GM12865 (cell line): ENCODE measurements around the gene BAD.

Experiments used
- DNase-seq: peaks from one replicate; pipeline ENCODE4 v3.0.0; 2010; ENCODE audit warnings: low read depth
- H3K4me3 ChIP-seq: 2 replicates; pipeline ENCODE4 v1.5.1; 2011; ENCODE audit warnings: mild to moderate bottlenecking, low read depth, low read length, control low read depth
- TF ChIP-seq, protein P1 (sequence below): IDR thresholded peaks from 2 replicates; pipeline ENCODE4 v1.5.1; 2011; ENCODE audit warnings: low read length, control low read depth, low read depth, inconsistent platforms; ENCODE audit not compliant: insufficient read depth; ENCODE audit errors: missing control alignments

Gene BAD

DNA sequence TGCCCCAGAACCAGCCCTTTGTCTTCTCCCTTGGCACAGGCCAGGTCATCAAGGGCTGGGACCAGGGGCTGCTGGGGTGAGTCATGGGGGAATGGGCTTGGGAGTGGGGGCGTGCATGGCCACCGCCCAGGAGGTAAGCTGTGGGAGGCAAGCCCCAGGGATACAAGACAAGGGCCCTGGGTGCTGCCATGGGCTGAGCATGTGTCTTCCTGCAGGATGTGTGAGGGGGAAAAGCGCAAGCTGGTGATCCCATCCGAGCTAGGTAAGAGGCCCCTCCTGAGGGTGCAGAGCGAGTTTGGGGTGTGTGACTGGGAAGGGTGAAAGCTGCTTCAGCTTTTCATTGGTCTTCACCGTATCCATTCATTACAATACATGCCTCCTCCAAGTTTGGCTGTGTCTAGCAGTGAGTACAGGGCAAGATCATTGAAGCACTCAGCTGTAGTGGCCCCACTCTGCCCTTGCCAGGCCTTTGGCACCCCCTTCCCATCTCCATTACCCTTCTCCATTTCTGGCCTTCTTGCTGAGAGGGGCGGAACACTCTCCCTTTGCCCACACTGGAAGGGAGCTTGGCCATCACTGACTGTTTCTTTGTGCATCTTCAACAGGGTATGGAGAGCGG lies 41.1 kb downstream of the BAD start:
- TF ChIP-seq, protein P1, sequence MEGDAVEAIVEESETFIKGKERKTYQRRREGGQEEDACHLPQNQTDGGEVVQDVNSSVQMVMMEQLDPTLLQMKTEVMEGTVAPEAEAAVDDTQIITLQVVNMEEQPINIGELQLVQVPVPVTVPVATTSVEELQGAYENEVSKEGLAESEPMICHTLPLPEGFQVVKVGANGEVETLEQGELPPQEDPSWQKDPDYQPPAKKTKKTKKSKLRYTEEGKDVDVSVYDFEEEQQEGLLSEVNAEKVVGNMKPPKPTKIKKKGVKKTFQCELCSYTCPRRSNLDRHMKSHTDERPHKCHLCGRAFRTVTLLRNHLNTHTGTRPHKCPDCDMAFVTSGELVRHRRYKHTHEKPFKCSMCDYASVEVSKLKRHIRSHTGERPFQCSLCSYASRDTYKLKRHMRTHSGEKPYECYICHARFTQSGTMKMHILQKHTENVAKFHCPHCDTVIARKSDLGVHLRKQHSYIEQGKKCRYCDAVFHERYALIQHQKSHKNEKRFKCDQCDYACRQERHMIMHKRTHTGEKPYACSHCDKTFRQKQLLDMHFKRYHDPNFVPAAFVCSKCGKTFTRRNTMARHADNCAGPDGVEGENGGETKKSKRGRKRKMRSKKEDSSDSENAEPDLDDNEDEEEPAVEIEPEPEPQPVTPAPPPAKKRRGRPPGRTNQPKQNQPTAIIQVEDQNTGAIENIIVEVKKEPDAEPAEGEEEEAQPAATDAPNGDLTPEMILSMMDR, result no peak
- DNase-seq, result no peak
- H3K4me3 ChIP-seq, result no peak overlapping the region

DNA sequence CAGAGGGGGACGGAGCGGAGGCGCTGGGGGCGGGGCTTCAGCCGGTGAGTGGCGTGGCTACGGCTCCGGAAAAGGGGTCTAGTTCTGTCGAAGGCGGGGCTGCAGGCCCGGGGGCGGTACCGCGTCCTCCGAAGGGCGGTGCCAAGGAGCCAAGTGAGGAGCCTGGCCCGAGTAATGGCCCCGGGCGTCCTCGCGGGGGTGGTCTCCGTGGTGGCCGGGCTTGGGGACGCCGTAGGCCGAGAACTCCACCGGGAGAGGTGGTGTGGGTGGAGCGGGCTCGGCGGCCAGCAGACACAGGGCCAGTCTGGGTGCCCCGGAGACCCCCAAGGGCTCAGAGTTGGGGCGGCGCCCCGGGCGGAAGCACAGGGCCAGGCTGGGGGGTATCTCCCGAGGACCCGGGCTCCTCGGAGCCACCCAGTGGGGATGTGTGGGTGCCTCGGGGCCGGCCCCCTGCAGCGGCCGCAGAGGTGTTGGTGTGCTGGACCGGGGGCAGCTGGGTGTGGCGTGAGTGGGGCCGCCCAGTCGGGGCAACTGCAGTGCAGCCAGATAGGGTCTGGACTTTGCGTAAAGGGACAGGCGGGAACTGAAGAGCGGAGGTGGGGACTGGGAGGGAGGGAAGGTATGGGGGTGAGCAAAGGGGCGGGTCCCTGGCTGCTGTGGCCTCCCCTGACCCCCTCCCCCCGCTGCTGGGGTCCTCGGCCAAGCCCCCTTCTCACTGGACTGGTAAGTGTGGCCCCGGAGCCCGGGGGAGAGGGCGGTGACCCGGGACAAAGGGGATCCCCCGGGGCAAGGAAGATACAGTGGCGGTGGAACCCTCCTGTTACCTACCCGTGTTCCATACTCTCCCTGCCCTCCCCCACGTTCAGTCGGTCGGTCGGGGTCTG lies 42.7 kb downstream of the BAD start:
- TF ChIP-seq, protein P1, result no peak
- peak; percentile 69 for DNase-seq
- peak overlapping the region; percentile 89 for H3K4me3 ChIP-seq

DNA sequence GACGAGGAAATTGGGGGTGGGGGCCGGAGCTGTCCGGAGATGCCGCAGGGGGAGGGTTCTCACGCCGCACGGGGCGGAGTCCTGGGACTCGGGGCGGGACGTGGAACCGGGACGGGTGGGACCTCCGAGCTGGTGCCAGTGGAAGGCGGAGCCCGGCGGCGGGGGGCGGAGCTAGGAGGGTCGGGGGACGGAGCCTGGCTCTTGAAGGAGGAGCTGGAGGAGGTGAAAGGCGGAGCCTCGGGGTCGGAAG lies 43.3 kb downstream of the BAD start:
- peak overlapping the region; percentile 76 for H3K4me3 ChIP-seq
- TF ChIP-seq, protein P1, result no peak
- peak; percentile 100 for DNase-seq

DNA sequence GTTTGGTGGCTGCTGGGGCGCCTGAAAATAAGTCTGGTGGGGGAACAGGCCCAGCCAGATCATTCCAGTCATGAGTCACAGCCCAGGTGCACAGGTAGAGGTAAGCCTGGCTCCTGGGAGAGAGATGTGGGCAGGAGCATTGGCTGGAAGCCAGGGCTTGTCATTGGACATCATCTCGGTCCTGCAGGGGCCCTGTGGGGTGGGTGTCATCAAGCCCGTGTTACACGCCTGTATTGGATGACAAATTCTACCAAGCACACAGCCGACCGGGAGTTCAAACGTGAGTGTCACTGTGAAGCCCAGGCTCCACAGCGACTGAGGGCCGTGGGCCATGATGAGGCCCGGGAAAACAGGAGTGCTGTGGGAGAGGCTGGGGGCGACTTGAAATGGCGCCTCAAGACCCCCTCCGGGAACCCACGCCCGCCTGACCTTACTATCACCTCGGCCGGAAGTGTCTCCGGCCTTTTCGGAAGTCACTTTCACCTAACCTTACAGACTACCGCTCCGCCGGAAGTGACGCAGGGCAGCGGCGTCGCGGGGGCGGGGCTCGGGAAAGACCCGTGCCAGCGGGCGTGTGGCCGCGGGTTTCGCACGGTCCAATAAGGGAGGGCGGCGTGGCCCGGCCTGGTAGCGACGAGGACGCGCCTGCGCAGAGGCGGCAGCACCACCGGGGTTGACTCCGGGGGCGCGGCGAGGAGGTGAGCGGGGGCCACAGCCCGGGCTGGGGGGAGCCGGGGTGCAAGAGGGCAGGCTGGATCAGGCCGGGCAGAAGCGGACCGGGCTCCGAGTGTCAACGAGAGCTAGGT lies 43.8 kb downstream of the BAD start, which contains the start of gene FKBP2:
Gene FKBP2 (plus strand): TSS at position 661 of the 806 bp plus-strand sequence. CDS start 1,293 bp downstream, outside the sequence.
- TF ChIP-seq, protein P1, result no peak
- DNase-seq, result peak; percentile 99
- peak within 1 kb of the TSS; percentile 89 for H3K4me3 ChIP-seq

DNA sequence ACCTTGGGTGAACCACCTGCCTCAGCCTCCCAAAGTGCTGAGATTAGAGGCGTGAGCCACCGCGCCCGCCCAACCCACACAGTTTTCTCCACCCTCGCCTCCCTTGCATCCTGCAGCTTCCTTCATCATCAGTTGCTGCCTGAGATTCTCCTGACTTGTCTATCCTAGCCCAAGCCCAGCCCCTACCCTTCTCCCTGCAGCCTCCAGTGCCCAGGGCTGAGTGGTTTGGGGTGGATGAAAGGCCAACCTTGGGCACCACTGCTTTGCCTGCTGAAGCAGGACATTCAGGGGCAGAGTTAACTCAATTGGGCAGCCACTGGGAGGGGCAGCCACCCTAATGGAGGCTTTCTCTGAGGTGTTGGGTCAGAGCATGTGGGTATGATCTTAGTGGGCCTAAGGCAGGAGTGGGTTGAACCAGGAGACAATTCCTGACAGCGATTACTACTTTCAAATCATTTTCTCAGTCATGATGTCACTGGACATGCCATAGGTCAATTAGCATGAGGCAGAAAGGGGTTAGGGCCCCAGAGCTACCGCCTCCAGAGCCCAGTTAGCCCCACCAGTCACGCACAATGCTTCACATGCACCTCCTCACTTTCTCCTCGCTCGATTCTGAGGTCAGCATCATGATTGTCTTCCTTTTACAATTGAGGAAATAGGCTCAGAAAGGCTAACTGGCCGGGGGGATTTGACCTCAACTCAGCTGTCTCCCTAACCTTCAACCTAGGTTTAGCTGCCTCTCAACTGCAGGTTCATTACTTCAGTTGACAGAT lies 44.6 kb downstream of the BAD start:
- TF ChIP-seq, protein P1, result no peak
- H3K4me3 ChIP-seq, result peak overlapping the region; percentile 76
- DNase-seq, result peak; percentile 92

DNA sequence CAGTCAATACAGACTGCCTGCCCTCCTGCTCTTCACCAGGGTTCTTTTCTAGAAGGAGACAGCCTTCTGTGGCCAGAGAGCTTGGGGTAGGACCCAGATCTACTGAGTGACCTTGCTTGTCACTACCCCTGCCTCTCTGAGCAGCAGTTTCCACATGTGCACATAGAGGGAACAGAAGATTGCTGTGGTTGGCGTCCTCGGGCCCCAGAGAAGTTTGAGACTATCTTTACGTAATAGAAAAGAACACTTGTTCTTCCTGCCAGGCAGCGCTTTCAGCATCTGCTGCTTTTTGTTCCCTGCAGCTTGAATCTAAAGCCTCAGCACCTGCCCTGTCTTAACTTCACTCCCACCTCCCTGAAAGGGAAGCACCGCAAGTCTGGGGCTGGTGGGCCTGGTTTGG lies 45.5 kb downstream of the BAD start:
- TF ChIP-seq, protein P1, result no peak
- DNase-seq, result peak; percentile 40
- peak overlapping the region; percentile 16 for H3K4me3 ChIP-seq
